Measurements from ENCODE around the gene SMTNL2. TPM values are rescaled to one million over a fixed set of nuclear protein-coding genes. Genes with fewer than 3 reads are reported as not detected.

The SMTNL2 gene
- total and polyA plus RNA-seq, 9 of the 15 experiments (the other 6 are each of a cell fraction or from before 2014, with no cell fraction given), result not detected

DNA sequence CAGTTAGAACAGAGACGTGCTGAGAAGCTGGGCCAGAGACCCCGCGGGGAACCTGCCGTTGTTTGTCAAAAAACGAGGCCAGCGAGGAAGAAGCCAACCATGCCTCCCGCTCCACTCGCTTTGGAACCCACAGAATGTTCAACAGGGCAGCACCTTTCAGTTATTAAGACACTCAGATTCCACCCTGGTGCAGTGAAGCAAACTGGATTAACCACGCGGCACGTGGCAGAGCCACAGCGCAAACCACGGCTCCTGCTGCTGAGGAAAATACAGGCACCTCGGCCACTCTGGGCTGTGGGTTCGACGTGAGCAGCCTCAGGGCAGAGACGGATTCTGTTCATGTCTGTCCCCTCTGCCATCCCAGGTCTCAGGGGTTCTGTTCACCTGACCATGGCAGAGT lies 32.8 kb downstream of the SMTNL2 start:
- FAIRE-seq, result no peak
- Histone ChIP-seq H3K9me3 (replicated peaks; ENCODE audit: control insufficient read depth, insufficient read depth, low read depth, low read length) (no peaks in the 10 kb centered on the region), H3K79me2 (ENCODE audit: control insufficient read depth, insufficient read depth, low read length) (no peaks in the 10 kb centered on the region), H3K9me1 (ENCODE audit: control insufficient read depth, insufficient read depth, low read length) (no peaks in the 10 kb centered on the region), H3K4me3 (no peak overlapping the region), H3K4me1 (replicated peaks in 1 of 2; ENCODE audit: control insufficient read depth in 2 of 2, insufficient read depth in 2 of 2, low read length in 2 of 2) (no peaks in the 10 kb centered on the region), H3K27me3 (ENCODE audit: control insufficient read depth in 2 of 2, insufficient read depth in 2 of 2, low read length in 2 of 2) (peaks cover 9 to 22% of the 10 kb centered on the region in 2 experiments; a peak in 4 of 5 replicates), H3K27ac (ENCODE audit: extremely low read depth, low read depth, low read length) (no peak overlapping the region), H3K9ac (ENCODE audit: insufficient read depth in 1 of 2, low read depth in 2 of 2, low read length in 2 of 2) (no peak overlapping the region; a peak in 1 of 4 replicates), H4K20me1 (replicated peaks; ENCODE audit: control insufficient read depth, insufficient read depth, low read length) (no peaks in the 10 kb centered on the region), H3K4me2 (ENCODE audit: insufficient read depth, low read length) (no peak overlapping the region), H2AFZ (ENCODE audit: low read depth, low read length) (no peak overlapping the region), H3K36me3 (ENCODE audit: control insufficient read depth, insufficient read depth, low read length) (no peaks in the 10 kb centered on the region)
- ChIA-PET POLR2A (no interaction called here), CTCF (ENCODE audit: low intra/inter-chr PET ratio) (no interaction called here)
- ATAC-seq, result no peak
- in situ Hi-C loops (cut with MboI) (no loop called here), intact Hi-C loops (cut with micrococcal nuclease) (no loop called here)
- no TSS peak for BruUV-seq (replicated peaks)
- DNase-seq (ENCODE audit: extremely low read depth in 1 of 4, low spot score in 3 of 4), result no peak
- 32% methylated on average over 11 of the region's 17 CpGs for WGBS (ENCODE audit: insufficient coverage, low coverage, missing lambda C conversion rate)
- no peak for TF ChIP-seq PURB (CRISPR knock-in tag; IDR thresholded peaks at IDR 0.05; ENCODE audit: low read depth)
- TF ChIP-seq NBN (IDR thresholded peaks at IDR 0.05; ENCODE audit: low read depth), result no peak
- TF ChIP-seq ZBED1 (IDR thresholded peaks at IDR 0.05), result no peak
- no peak for TF ChIP-seq FIP1L1 (IDR thresholded peaks at IDR 0.05; ENCODE audit: low read depth, low read length, poor library complexity, severe bottlenecking)
- TF ChIP-seq GATAD2A (IDR thresholded peaks at IDR 0.05), result no peak
- no peak for TF ChIP-seq MIER1 (IDR thresholded peaks at IDR 0.05; ENCODE audit: low read depth)
- TF ChIP-seq ZNF140 (CRISPR knock-in tag; IDR thresholded peaks at IDR 0.05), result no peak
- TF ChIP-seq CBFB (CRISPR knock-in tag; IDR thresholded peaks at IDR 0.05), result no peak
- TF ChIP-seq ZNF24 (IDR thresholded peaks at IDR 0.05), result no peak
- no peak for TF ChIP-seq NCOA2 (IDR thresholded peaks at IDR 0.05; ENCODE audit: partially characterized antibody in 2 of 2)
- TF ChIP-seq, protein P1, sequence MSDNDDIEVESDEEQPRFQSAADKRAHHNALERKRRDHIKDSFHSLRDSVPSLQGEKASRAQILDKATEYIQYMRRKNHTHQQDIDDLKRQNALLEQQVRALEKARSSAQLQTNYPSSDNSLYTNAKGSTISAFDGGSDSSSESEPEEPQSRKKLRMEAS (CRISPR knock-in tag; IDR thresholded peaks at IDR 0.05), result no peak
